Subcutaneous abdominal adipose tissue (tissue), 5 donors: ENCODE results near the gene GOLT1A.
A peak's percentile ranks its signal among the peaks of the same experiment; 100 is the strongest.

ENCODE experiments used
- H3K27ac ChIP-seq: one replicate; pipeline ENCODE4 v1.7.0; 2013; ENCODE audit warnings: low read depth, mild to moderate bottlenecking, inconsistent platforms, low read length, moderate library complexity
- H3K27me3 ChIP-seq, 5 donors: one replicate each; pipeline ENCODE4 v1.7.0; 2013; ENCODE audit warnings: low read length in 5 of 5, inconsistent platforms in 1 of 5; ENCODE audit not compliant: control insufficient read depth in 5 of 5, insufficient read depth in 4 of 5
- H3K36me3 ChIP-seq, 5 donors: one replicate each; pipeline ENCODE4 v1.7.0; 2013; ENCODE audit warnings: low read length in 5 of 5; ENCODE audit not compliant: control insufficient read depth in 5 of 5, insufficient read depth in 5 of 5
- H3K4me1 ChIP-seq, 5 donors: one replicate each; pipeline ENCODE4 v1.7.0; 2013; ENCODE audit warnings: low read length in 5 of 5, mild to moderate bottlenecking in 3 of 5, moderate library complexity in 1 of 5; ENCODE audit not compliant: control insufficient read depth in 5 of 5, insufficient read depth in 5 of 5
- H3K4me3 ChIP-seq, 5 donors: one replicate each; pipeline ENCODE4 v1.7.0; 2013; ENCODE audit warnings: low read length in 5 of 5, low read depth in 1 of 5
- H3K9ac ChIP-seq, 5 donors: one replicate each; pipeline ENCODE4 v1.7.0; 2013; ENCODE audit warnings: low read length in 5 of 5, mild to moderate bottlenecking in 4 of 5, moderate library complexity in 3 of 5
- H3K9me3 ChIP-seq, 5 donors: one replicate each; pipeline ENCODE4 v1.7.0; 2013; ENCODE audit warnings: low read length in 5 of 5; ENCODE audit not compliant: control insufficient read depth in 5 of 5
- donor health status: healthy.
- donor health status: healthy.
- donor health status: healthy.
- donor health status: healthy.
- donor health status: healthy.

The GOLT1A gene

GRCh38 chr1:204166219-204166618, 47.6 kb downstream of the GOLT1A start, which contains the start of gene REN:
TSS of gene REN (minus strand) at chr1:204166337. CDS start at chr1:204166293, 44 bp downstream.
- peaks cover 2 to 21% (median 15%) of the 10 kb centered on the region in 5 donors for H3K9me3 ChIP-seq
- H3K4me3 ChIP-seq, result no peak within 1 kb of the TSS
- H3K4me1 ChIP-seq, result peaks cover 0 to 3% (median 0%) of the 10 kb centered on the region in 5 donors
- no peaks in the 10 kb centered on the region for H3K36me3 ChIP-seq
- H3K27me3 ChIP-seq, result peaks cover 13 to 15% (median 15%) of the 10 kb centered on the region in 5 donors
- H3K9ac ChIP-seq, result no peak within 1 kb of the TSS
- H3K27ac ChIP-seq, result no peak within 1 kb of the TSS

GRCh38 chr1:204162494-204163074, 51.2 kb downstream of the GOLT1A start:
- no peak overlapping the region for H3K9ac ChIP-seq
- peaks cover 0 to 3% (median 0%) of the 10 kb centered on the region in 5 donors for H3K4me1 ChIP-seq
- no peak overlapping the region for H3K4me3 ChIP-seq
- peaks cover 15 to 26% (median 21%) of the 10 kb centered on the region in 5 donors for H3K27me3 ChIP-seq
- no peak overlapping the region for H3K27ac ChIP-seq
- H3K36me3 ChIP-seq, result no peaks in the 10 kb centered on the region
- no peaks in the 10 kb centered on the region for H3K9me3 ChIP-seq

GRCh38 chr1:204161609-204162493, 51.9 kb downstream of the GOLT1A start:
- Histone ChIP-seq H3K27me3 (peaks cover 15 to 26% (median 22%) of the 10 kb centered on the region in 5 donors), H3K9ac (no peak overlapping the region), H3K9me3 (no peaks in the 10 kb centered on the region), H3K27ac (no peak overlapping the region), H3K4me1 (peaks cover 0 to 3% (median 2%) of the 10 kb centered on the region in 5 donors), H3K4me3 (no peak overlapping the region), H3K36me3 (no peaks in the 10 kb centered on the region)

GRCh38 chr1:204157962-204158361, 55.8 kb downstream of the GOLT1A start:
- H3K4me1 ChIP-seq, result peaks cover 0 to 4% (median 3%) of the 10 kb centered on the region in 5 donors
- H3K36me3 ChIP-seq, result no peaks in the 10 kb centered on the region
- H3K27me3 ChIP-seq, result peaks cover 7 to 38% (median 29%) of the 10 kb centered on the region in 5 donors
- no peaks in the 10 kb centered on the region for H3K9me3 ChIP-seq
- H3K9ac ChIP-seq, result no peak overlapping the region
- no peak overlapping the region for H3K27ac ChIP-seq
- no peak overlapping the region for H3K4me3 ChIP-seq

GRCh38 chr1:204155881-204156280, 57.9 kb downstream of the GOLT1A start:
- peaks cover 0 to 17% (median 12%) of the 10 kb centered on the region in 5 donors for H3K4me1 ChIP-seq
- no peaks in the 10 kb centered on the region for H3K36me3 ChIP-seq
- H3K27ac ChIP-seq, result no peak overlapping the region
- H3K9ac ChIP-seq, result no peak overlapping the region
- H3K4me3 ChIP-seq, result no peak overlapping the region
- peaks cover 0 to 36% (median 24%) of the 10 kb centered on the region in 5 donors for H3K27me3 ChIP-seq
- H3K9me3 ChIP-seq, result no peaks in the 10 kb centered on the region

- no peaks in the 10 kb centered on the region for H3K9me3 ChIP-seq
- H3K9ac ChIP-seq, result no peak overlapping the region
- H3K4me3 ChIP-seq, result no peak overlapping the region
- peaks cover 0 to 29% (median 18%) of the 10 kb centered on the region in 5 donors for H3K27me3 ChIP-seq
- peaks cover 0 to 18% (median 14%) of the 10 kb centered on the region in 5 donors for H3K4me1 ChIP-seq
- H3K36me3 ChIP-seq, result no peaks in the 10 kb centered on the region
- no peak overlapping the region for H3K27ac ChIP-seq
Measured at GRCh38 chr1:204154568-204155255, 59.1 kb downstream of the GOLT1A start.

- Histone ChIP-seq H3K27me3 (peaks cover 0 to 29% (median 18%) of the 10 kb centered on the region in 5 donors), H3K9ac (no peak overlapping the region), H3K27ac (no peak overlapping the region), H3K4me3 (no peak overlapping the region), H3K4me1 (peaks cover 0 to 18% (median 14%) of the 10 kb centered on the region in 5 donors), H3K9me3 (no peaks in the 10 kb centered on the region), H3K36me3 (no peaks in the 10 kb centered on the region)
Measured at GRCh38 chr1:204153667-204154066, 60.1 kb downstream of the GOLT1A start.

GRCh38 chr1:204152310-204153044, 61.3 kb downstream of the GOLT1A start:
- no peaks in the 10 kb centered on the region for H3K9me3 ChIP-seq
- peaks cover 0 to 18% (median 14%) of the 10 kb centered on the region in 5 donors for H3K4me1 ChIP-seq
- no peak overlapping the region for H3K27ac ChIP-seq
- peaks cover 0 to 29% (median 18%) of the 10 kb centered on the region in 5 donors for H3K27me3 ChIP-seq
- H3K9ac ChIP-seq, result peak overlapping the region in 2 of 5 donors; percentile 4 to 57
- H3K36me3 ChIP-seq, result no peaks in the 10 kb centered on the region
- H3K4me3 ChIP-seq, result peak overlapping the region in 4 of 5 donors; percentile 37 to 71 (median 55)

GRCh38 chr1:204151552-204152309, 62.1 kb downstream of the GOLT1A start, which contains the start of gene ETNK2:
TSS of gene ETNK2 (minus strand) at chr1:204152044. CDS start at chr1:204151852, 192 bp downstream.
- H3K9ac ChIP-seq, result peak within 1 kb of the TSS in 3 of 5 donors; percentile 61 to 77 (median 71)
- peaks cover 0 to 29% (median 18%) of the 10 kb centered on the region in 5 donors for H3K27me3 ChIP-seq
- peak within 1 kb of the TSS in 4 of 5 donors; percentile 57 to 71 (median 66) for H3K4me3 ChIP-seq
- H3K27ac ChIP-seq, result no peak within 1 kb of the TSS
- H3K9me3 ChIP-seq, result no peaks in the 10 kb centered on the region
- peaks cover 0 to 18% (median 14%) of the 10 kb centered on the region in 5 donors for H3K4me1 ChIP-seq
- H3K36me3 ChIP-seq, result no peaks in the 10 kb centered on the region
